Measurements from ENCODE around the gene LAMA3.

- no peak for TF ChIP-seq ZBTB43 (CRISPR knock-in tag; conservative IDR thresholded peaks at IDR 0.05)
- no peak for TF ChIP-seq ZNF274 (CRISPR knock-in tag; IDR thresholded peaks at IDR 0.05)
- no peak for TF ChIP-seq SIN3A (IDR thresholded peaks at IDR 0.05; ENCODE audit: borderline replicate concordance, low read depth, low read length)
Measured at GRCh38 chr18:23701017-23701416, 11.8 kb downstream of the LAMA3 start.
